Measurements from ENCODE around the gene PEAK1. TPM values are rescaled to one million over a fixed set of nuclear protein-coding genes. Genes with fewer than 3 reads are reported as not detected.

PEAK1 gene
- polyA plus RNA-seq, 2 of the 4 experiments (the other 2 are of a cell fraction), result 7.5 to 13.7 TPM

DNA sequence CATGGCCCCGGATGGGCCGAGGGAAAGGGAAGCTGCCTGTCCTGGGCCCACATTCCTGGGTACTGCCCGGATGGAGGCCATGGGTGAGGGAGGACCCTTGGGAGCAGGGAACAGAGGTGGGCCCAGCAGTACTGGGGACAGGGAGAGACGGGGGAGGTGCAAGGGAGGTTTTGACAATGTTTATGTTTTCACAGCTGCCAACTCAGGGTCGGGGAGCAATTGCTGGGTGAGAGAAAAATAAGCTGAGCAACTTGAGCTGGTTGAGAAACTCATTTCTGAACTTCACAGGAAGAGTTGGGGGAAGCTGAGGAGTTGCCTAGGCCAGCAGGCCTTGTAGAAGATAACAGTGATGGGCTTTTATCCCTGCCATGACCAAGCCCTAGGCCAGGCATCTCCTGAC, 337.9 kb downstream of the PEAK1 start:
- ChIA-PET CTCF (interaction anchor here (0.9 to 1.7 kb wide), 4 partner anchors 9 to 57 kb away, joined by 3 to 7 read pairs (median 3); no protein-coding TSS in a partner anchor), POLR2A (no interaction called here)
- no peak for FAIRE-seq

DNA sequence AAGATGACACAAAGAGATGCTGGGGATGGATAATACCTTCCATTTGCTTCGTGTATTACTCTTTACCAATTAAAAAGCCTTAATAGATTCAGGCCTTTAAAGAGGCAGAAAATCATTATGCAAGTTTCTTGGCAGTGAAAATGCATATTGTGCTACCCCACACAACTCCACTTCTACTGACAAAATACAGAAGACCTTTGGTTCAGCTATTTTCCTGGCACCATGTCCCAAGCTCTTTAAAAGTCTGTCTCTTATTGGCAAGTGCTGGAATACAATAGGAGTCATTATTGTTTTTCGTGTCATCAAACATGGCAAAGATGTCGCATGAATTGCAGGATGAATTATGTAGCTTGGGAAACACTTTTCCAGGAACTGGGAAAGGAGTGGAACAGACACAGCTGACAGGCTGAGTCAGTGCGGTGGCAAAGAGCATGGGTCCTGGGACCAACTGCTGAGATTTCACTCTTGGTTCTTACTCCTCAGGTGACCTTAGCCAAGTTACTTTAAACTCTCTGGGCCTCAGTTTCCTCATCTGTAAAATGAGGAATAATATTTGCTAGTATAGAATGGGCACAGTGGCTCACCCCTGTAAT, 343.5 kb downstream of the PEAK1 start:
- ChIA-PET CTCF (interaction anchor here (0.9 kb wide), 1 partner anchor 30 kb away, joined by 4 read pairs; no protein-coding TSS in a partner anchor), POLR2A (interaction anchor here (0.6 kb wide), 1 partner anchor 740 kb away, joined by 3 read pairs; the partner anchor contains the start of gene ISL2)
- ATAC-seq, result no peak

More for the DNA sequence above, 337.9 kb downstream of the PEAK1 start:
- ATAC-seq (no peak), DNase-seq (ENCODE audit: low read depth in 1 of 2, low spot score in 1 of 2) (no peak)
- 75% methylated on average over 5 of the region's 5 CpGs for WGBS (ENCODE audit: missing lambda C conversion rate)
- Histone ChIP-seq H3K9me3 (no peaks in the 10 kb centered on the region), H3K27ac (no peak overlapping the region), H3K4me2 (no peak overlapping the region), H3K4me1 (no peaks in the 10 kb centered on the region), H3K4me3 (no peak overlapping the region)
- TF ChIP-seq SREBF2 (IDR thresholded peaks at IDR 0.05), result no peak
- TF ChIP-seq, protein P1, sequence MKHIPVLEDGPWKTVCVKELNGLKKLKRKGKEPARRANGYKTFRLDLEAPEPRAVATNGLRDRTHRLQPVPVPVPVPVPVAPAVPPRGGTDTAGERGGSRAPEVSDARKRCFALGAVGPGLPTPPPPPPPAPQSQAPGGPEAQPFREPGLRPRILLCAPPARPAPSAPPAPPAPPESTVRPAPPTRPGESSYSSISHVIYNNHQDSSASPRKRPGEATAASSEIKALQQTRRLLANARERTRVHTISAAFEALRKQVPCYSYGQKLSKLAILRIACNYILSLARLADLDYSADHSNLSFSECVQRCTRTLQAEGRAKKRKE (CRISPR knock-in tag; IDR thresholded peaks at IDR 0.05; ENCODE audit: low read depth), result no peak

GRCh38 chr15:77075528-77075927, 344.4 kb downstream of the PEAK1 start:
- WGBS (ENCODE audit: missing lambda C conversion rate), result 76% methylated on average over 9 of the region's 9 CpGs
- ATAC-seq (no peak), DNase-seq (ENCODE audit: low read depth in 1 of 2, low spot score in 1 of 2) (no peak), FAIRE-seq (no peak)
- Histone ChIP-seq H3K4me1 (peaks cover 4% of the 10 kb centered on the region; the same call in 1 of the 3 replicates), H3K27ac (no peak overlapping the region), H3K9me3 (no peaks in the 10 kb centered on the region), H3K4me3 (no peak overlapping the region), H3K4me2 (no peak overlapping the region)
- TF ChIP-seq NFE2L2 (conservative IDR thresholded peaks at IDR 0.05; ENCODE audit: low read length) (no peak), ZNF302 (CRISPR knock-in tag; IDR thresholded peaks at IDR 0.05) (no peak), ELK1 (IDR thresholded peaks at IDR 0.05; ENCODE audit: low read depth, low read length) (no peak), CBX8 (IDR thresholded peaks at IDR 0.05) (no peak), HOXB13 (CRISPR knock-in tag; IDR thresholded peaks at IDR 0.05; ENCODE audit: low read depth) (no peak), TFCP2L1 (CRISPR knock-in tag; IDR thresholded peaks at IDR 0.05) (no peak), CBX2 (IDR thresholded peaks at IDR 0.05; ENCODE audit: borderline replicate concordance, low read depth) (no peak)
- ChIA-PET POLR2A (no interaction called here), CTCF (interaction anchor here (0.6 kb wide), 1 partner anchor 174 kb away, joined by 3 read pairs; no protein-coding TSS in a partner anchor)

More for the DNA sequence above, 343.5 kb downstream of the PEAK1 start:
- H3K9me3 ChIP-seq, result no peaks in the 10 kb centered on the region
- H3K27ac ChIP-seq, result no peak overlapping the region
- no peak for FAIRE-seq
- DNase-seq (ENCODE audit: low read depth in 1 of 2, low spot score in 1 of 2), result no peak
- H3K4me1 ChIP-seq, result 0 out of 3 replicates have a peak, but pooled peaks cover under 1% of the 10 kb centered on the region
- no peak for TF ChIP-seq JUN (IDR thresholded peaks at IDR 0.05)
- TF ChIP-seq FOSL2 (IDR thresholded peaks at IDR 0.05), result no peak
- no peak for TF ChIP-seq FOSL2 (CRISPR knock-in tag; IDR thresholded peaks at IDR 0.05)
- no peak overlapping the region for H3K4me3 ChIP-seq
- no peak overlapping the region for H3K4me2 ChIP-seq
- WGBS (ENCODE audit: missing lambda C conversion rate), result 41% methylated on average over 4 of the region's 4 CpGs

DNA sequence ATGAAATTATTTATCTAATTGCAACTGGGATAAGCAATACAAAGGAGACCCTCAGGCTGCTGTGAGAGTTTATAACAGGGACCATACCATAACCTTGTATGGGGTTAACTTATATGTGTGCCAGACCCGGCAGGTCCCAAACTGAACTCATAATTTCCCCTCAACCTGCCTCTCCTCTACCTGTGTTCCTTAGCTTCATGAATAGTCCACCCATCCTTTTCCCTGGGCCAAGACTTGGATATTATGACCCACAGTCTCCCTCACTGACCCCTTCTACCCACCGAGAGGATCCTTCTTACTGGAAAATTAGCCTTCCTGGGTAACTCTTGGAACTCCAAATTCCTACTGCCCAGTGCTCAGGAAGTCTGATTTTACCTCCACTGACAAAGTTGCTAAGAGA, 345.6 kb downstream of the PEAK1 start:
- CTCF ChIA-PET, result interaction anchor here (0.8 to 1.7 kb wide), 3 partner anchors 8 to 39 kb away, joined by 3 read pairs; no protein-coding TSS in a partner anchor
- Histone ChIP-seq H3K4me1 (peaks cover 7% of the 10 kb centered on the region), H3K27ac (no peak overlapping the region), H3K4me2 (no peak overlapping the region), H3K4me3 (no peak overlapping the region), H3K9me3 (no peaks in the 10 kb centered on the region)
- ATAC-seq (no peak), FAIRE-seq (no peak), DNase-seq (ENCODE audit: low read depth in 1 of 2, low spot score in 1 of 2) (no peak)
- WGBS (ENCODE audit: missing lambda C conversion rate), result 44% methylated on average over 2 of the region's 2 CpGs
- POLR2A ChIA-PET, result no interaction called here
- no peak for TF ChIP-seq HOXA7 (CRISPR knock-in tag; IDR thresholded peaks at IDR 0.05)
- no peak for TF ChIP-seq RFX5 (IDR thresholded peaks at IDR 0.05)
- no peak for TF ChIP-seq JUN (IDR thresholded peaks at IDR 0.05)
- TF ChIP-seq HOXB5 (CRISPR knock-in tag; IDR thresholded peaks at IDR 0.05), result no peak
- no peak for TF ChIP-seq PBX3 (IDR thresholded peaks at IDR 0.05)
- TF ChIP-seq HEYL (CRISPR knock-in tag; IDR thresholded peaks at IDR 0.05), result no peak
- no peak for TF ChIP-seq ZC3H11A (IDR thresholded peaks at IDR 0.05)
- no peak for TF ChIP-seq REST (IDR thresholded peaks at IDR 0.05)
- TF ChIP-seq USF2 (IDR thresholded peaks at IDR 0.05), result no peak
- TF ChIP-seq KDM1A (IDR thresholded peaks at IDR 0.05; ENCODE audit: low read depth), result no peak
- TF ChIP-seq EP300 (IDR thresholded peaks at IDR 0.05), result no peak

Measured in A549 (cell line).